ENCODE measurements around the gene ZMAT1. TPM values are rescaled to one million over a fixed set of nuclear protein-coding genes. Genes with fewer than 3 reads are reported as not detected.

Gene ZMAT1
- total RNA-seq: under 0.01 and 0.09 TPM in 2 replicates

DNA sequence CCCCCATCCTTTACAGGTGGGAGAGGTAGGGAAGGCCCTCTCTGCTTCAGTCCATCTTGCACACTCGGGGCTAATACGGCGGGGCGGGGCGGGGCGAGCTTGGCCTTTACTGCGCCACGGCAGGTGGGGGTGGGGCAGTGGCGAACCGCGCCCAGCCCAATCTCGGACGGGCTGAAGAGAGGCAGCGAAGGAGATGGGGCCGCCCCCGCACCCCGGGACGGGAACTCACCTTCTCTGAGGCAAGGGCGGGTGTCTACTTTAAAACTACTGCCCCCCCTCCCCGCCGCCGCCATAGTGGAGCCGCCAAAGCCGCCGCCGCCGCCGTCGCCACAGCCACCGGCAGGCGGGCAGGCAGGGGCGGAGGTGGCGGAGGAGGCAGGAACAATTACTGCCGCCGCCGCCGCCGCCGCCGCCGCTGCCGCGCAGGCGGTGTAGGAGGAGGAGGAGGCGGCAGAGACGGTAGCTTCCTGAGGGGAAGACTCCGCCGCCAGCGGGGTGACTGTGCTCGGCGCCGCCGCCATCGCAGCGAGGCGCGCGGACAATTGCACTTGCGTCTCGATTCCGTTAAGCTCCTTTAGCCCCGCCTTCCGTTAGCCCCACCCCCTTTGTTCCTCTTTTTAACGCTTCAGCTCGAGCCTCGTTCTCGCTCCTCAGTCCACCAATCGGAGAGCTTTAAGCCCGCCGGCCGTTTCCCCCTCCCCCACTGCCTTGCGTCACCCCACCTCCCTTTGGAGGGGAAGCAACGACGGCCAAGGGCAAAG, at the start of gene ZMAT1:
Gene ZMAT1 (minus strand): TSS at position 540 of the 761 bp plus-strand sequence. CDS start 19 bp downstream, at position 521.

Other genes starting within 250 kb of the ZMAT1 start
- 0.28 TPM in 1 of 2 replicates, not detected in the other for gene TCEAL2, start 193.7 kb upstream of the ZMAT1 start, total RNA-seq
- gene TCEAL6, start 210.5 kb upstream of the ZMAT1 start, total RNA-seq: not detected in 2 replicates
- gene BEX5, start 223.9 kb upstream of the ZMAT1 start, total RNA-seq: not detected in 2 replicates

Measured in smooth muscle cell of bladder (primary cell).